ENCODE measurements around the gene ADGRG6. TPM values are rescaled to one million over a fixed set of nuclear protein-coding genes. Genes with fewer than 3 reads are reported as not detected.

ADGRG6 gene
- total and polyA plus RNA-seq, 10 of the 15 experiments (the other 5 are each of a cell fraction or from before 2014, with no cell fraction given), result 0.01 to 0.24 (median 0.13) TPM; not detected in 7

DNA sequence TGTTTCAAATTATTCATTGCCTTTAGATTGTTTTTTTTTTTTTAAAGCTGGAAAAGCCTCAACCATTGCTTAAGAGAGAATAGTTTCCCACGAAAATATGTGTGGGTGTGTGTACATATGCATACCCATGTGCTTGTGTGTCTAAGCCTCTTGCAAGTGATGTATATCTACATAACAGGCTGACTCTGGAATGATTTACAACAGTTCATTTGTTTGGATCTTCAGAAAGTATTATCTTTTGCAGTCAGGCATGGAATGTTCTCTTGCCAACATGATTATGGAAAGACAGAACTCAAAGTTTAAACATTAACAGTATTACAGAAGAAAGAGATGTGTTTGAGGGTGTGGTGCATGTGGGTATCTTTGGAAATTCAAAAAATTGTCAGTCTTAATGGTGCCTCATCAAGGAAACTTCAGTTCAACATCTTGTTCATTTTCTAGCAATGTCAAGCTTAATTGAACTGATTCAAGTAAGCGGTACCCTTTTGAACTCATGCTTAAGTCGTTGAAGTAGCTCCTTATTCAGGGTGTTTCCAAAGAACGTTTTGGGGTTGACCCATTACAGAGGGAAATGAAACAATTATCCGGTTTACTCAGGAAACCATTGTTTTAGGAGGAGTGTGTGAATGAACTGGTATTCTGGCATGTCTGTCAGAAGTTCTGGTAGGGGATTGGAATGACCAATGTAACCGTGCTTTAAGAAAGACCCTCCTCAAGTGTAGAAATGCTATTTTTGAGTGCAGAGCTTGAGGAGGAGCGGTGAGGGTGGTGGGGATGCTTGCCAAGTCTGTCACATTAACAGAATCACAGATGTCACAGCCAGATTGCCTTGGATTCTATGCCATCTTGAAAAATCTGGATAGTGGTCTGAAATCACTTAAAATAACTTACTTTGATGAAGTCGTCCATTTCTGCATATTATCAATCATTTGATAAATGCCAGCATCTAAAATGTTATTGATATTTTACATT is 60.3 kb downstream of the ADGRG6 start (continued):
- TF ChIP-seq, protein P1, sequence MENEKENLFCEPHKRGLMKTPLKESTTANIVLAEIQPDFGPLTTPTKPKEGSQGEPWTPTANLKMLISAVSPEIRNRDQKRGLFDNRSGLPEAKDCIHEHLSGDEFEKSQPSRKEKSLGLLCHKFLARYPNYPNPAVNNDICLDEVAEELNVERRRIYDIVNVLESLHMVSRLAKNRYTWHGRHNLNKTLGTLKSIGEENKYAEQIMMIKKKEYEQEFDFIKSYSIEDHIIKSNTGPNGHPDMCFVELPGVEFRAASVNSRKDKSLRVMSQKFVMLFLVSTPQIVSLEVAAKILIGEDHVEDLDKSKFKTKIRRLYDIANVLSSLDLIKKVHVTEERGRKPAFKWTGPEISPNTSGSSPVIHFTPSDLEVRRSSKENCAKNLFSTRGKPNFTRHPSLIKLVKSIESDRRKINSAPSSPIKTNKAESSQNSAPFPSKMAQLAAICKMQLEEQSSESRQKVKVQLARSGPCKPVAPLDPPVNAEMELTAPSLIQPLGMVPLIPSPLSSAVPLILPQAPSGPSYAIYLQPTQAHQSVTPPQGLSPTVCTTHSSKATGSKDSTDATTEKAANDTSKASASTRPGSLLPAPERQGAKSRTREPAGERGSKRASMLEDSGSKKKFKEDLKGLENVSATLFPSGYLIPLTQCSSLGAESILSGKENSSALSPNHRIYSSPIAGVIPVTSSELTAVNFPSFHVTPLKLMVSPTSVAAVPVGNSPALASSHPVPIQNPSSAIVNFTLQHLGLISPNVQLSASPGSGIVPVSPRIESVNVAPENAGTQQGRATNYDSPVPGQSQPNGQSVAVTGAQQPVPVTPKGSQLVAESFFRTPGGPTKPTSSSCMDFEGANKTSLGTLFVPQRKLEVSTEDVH (IDR thresholded peaks at IDR 0.05; ENCODE audit: low read depth, partially characterized antibody), result no peak

DNA sequence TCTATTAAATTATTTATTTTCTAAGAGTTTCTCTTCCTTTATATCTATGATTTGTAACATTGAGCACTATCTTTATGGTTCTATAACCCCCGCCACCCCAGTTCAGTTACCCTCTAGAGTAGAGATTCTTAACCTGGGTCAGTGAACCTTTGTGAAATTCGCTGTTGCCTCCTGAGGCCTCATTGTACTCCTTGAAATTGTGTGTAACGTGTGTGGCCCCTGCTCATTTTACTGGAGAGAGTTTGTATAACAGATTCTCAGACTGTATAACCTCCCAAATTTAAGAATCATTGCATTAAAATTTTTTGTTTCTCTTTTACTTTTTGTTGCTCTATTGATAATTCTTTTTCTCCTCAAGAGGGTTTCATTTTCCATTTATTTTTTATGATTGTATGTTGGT is 65.3 kb downstream of the ADGRG6 start:
- no peak for DNase-seq (ENCODE audit: low read depth, low spot score)
- no peak for FAIRE-seq
- no peaks in the 10 kb centered on the region for H4K20me1 ChIP-seq (ENCODE audit: control insufficient read depth, insufficient read depth)
- no peaks in the 10 kb centered on the region for H3K9me3 ChIP-seq (replicated peaks; ENCODE audit: control insufficient read depth, insufficient read depth, low read length)
- ChIA-PET RAD21 (ENCODE audit: unreplicated experiment) (no interaction called here), POLR2A (no interaction called here), CTCF (no interaction called here), SMC1A (ENCODE audit: uncharacterized antibody, unreplicated experiment) (no interaction called here)
- no peak overlapping the region for H3K27ac ChIP-seq (ENCODE audit: control insufficient read depth, insufficient read depth)
- H3K9ac ChIP-seq (ENCODE audit: control insufficient read depth, insufficient read depth, low read length), result no peak overlapping the region
- BruUV-seq (replicated peaks), result no TSS peak
- no peaks in the 10 kb centered on the region for H3K36me3 ChIP-seq (ENCODE audit: control insufficient read depth in 2 of 2, insufficient read depth in 2 of 2, low read length in 1 of 2)
- no peak overlapping the region for H3K4me2 ChIP-seq (ENCODE audit: control insufficient read depth, insufficient read depth)
- ATAC-seq, result no peak
- no peak overlapping the region for H3K4me3 ChIP-seq
- H3K79me2 ChIP-seq (ENCODE audit: control insufficient read depth, insufficient read depth, low read length), result no peaks in the 10 kb centered on the region
- 43% methylated on average over 3 of the region's 3 CpGs for WGBS (ENCODE audit: insufficient coverage, insufficient replicate concordance, low lambda C conversion rate, missing lambda C conversion rate)
- H2AFZ ChIP-seq (ENCODE audit: control insufficient read depth, low read depth, low read length), result no peak overlapping the region
- in situ Hi-C loops (cut with MboI), result no loop called here
- intact Hi-C loops (cut with micrococcal nuclease; ENCODE audit: unreplicated experiment), result no loop called here
- no peaks in the 10 kb centered on the region for H3K4me1 ChIP-seq (ENCODE audit: control insufficient read depth, insufficient read depth, low read length)
- H3K27me3 ChIP-seq (replicated peaks in 1 of 2; ENCODE audit: control insufficient read depth in 2 of 2, insufficient read depth in 2 of 2, low read length in 1 of 2), result no peaks in the 10 kb centered on the region; a peak in 1 of 4 replicates
- TF ChIP-seq BACH1 (IDR thresholded peaks at IDR 0.05; ENCODE audit: borderline replicate concordance) (no peak), CHD4 (IDR thresholded peaks at IDR 0.05) (no peak), CBX5 (IDR thresholded peaks at IDR 0.05; ENCODE audit: low read depth) (no peak), KDM1A (IDR thresholded peaks at IDR 0.05; ENCODE audit: borderline replicate concordance) (no peak)
- TF ChIP-seq, protein P2, sequence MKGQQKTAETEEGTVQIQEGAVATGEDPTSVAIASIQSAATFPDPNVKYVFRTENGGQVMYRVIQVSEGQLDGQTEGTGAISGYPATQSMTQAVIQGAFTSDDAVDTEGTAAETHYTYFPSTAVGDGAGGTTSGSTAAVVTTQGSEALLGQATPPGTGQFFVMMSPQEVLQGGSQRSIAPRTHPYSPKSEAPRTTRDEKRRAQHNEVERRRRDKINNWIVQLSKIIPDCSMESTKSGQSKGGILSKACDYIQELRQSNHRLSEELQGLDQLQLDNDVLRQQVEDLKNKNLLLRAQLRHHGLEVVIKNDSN (IDR thresholded peaks at IDR 0.05; ENCODE audit: borderline replicate concordance, extremely low read length, insufficient read depth, low read depth, low read length), result no peak
- TF ChIP-seq, protein P3, sequence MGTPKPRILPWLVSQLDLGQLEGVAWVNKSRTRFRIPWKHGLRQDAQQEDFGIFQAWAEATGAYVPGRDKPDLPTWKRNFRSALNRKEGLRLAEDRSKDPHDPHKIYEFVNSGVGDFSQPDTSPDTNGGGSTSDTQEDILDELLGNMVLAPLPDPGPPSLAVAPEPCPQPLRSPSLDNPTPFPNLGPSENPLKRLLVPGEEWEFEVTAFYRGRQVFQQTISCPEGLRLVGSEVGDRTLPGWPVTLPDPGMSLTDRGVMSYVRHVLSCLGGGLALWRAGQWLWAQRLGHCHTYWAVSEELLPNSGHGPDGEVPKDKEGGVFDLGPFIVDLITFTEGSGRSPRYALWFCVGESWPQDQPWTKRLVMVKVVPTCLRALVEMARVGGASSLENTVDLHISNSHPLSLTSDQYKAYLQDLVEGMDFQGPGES (IDR thresholded peaks at IDR 0.05), result no peak
- TF ChIP-seq, protein P4, sequence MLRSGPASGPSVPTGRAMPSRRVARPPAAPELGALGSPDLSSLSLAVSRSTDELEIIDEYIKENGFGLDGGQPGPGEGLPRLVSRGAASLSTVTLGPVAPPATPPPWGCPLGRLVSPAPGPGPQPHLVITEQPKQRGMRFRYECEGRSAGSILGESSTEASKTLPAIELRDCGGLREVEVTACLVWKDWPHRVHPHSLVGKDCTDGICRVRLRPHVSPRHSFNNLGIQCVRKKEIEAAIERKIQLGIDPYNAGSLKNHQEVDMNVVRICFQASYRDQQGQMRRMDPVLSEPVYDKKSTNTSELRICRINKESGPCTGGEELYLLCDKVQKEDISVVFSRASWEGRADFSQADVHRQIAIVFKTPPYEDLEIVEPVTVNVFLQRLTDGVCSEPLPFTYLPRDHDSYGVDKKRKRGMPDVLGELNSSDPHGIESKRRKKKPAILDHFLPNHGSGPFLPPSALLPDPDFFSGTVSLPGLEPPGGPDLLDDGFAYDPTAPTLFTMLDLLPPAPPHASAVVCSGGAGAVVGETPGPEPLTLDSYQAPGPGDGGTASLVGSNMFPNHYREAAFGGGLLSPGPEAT (IDR thresholded peaks at IDR 0.05; ENCODE audit: low read depth), result no peak
- TF ChIP-seq, protein P5, sequence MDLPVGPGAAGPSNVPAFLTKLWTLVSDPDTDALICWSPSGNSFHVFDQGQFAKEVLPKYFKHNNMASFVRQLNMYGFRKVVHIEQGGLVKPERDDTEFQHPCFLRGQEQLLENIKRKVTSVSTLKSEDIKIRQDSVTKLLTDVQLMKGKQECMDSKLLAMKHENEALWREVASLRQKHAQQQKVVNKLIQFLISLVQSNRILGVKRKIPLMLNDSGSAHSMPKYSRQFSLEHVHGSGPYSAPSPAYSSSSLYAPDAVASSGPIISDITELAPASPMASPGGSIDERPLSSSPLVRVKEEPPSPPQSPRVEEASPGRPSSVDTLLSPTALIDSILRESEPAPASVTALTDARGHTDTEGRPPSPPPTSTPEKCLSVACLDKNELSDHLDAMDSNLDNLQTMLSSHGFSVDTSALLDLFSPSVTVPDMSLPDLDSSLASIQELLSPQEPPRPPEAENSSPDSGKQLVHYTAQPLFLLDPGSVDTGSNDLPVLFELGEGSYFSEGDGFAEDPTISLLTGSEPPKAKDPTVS (IDR thresholded peaks at IDR 0.05; ENCODE audit: low read depth, low read length), result no peak
